HG02763 (cell line): ENCODE measurements around the gene FAM83F.
"Not testable (repeated sequence)": the region's sequence is repeated elsewhere in the genome, so short reads cannot be mapped to it uniquely, and the experiment has no call there.

Source experiments
- ATAC-seq: cut with Tn5 transposase; IDR thresholded peaks from one replicate; pipeline ENCODE4 v1.9.1; 2021; ENCODE audit warnings: mild to moderate bottlenecking, moderate library complexity; ENCODE audit not compliant: unreplicated experiment

The FAM83F gene

DNA sequence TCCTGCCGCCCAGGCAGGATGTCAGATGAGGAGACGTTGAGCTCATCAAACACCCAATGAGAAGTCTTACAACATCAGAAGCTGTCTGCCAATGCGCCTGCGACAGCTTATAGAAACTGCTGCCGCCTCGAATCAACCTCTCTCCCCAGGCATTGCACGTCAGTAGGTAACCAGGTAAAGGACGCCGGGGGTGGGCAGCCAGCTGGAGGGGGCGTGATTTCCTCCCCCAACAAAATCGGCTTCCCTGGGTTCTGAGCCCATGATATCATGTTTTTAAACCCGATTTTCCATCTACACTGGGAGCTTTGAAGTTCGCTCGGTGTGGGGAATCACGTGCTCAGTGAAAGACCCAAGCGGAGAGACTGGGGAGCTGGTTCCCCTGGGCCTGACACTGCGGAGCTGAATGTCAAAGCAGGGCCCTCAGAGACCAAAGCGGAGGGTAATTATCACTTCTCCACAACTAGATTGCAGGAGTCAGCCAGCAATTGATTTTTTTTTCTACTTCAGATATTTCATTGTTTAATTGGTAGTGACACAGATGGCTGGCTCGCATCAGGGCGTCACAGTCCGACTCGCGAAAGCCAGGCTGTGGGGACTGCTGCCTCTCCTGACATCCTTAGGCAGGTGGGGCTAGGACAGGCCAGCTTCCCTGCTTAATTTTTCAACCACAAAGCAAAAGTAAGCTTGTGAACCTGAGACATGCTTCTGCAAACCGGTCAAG is 15.4 kb downstream of the FAM83F start:
- ATAC-seq = no peak

DNA sequence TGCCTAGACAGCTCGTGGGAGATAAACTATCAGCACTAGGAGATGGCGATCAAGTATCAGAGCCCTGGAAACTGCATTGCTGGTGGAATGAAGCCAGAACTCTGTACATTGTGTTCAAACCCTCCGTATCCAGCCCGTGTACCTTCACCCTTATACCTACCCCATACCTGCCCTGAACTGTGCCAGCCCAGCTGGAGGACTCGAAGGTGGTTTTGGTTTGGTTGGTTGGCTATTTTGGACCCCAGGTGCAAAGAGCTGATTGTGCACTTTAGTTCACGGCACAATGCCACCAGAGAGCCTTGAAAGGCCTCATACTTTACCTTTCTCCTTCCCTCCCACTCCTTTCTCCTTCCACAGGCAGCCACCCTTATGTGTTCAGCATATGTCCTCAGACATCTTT is 16.0 kb downstream of the FAM83F start:
- ATAC-seq = no peak

DNA sequence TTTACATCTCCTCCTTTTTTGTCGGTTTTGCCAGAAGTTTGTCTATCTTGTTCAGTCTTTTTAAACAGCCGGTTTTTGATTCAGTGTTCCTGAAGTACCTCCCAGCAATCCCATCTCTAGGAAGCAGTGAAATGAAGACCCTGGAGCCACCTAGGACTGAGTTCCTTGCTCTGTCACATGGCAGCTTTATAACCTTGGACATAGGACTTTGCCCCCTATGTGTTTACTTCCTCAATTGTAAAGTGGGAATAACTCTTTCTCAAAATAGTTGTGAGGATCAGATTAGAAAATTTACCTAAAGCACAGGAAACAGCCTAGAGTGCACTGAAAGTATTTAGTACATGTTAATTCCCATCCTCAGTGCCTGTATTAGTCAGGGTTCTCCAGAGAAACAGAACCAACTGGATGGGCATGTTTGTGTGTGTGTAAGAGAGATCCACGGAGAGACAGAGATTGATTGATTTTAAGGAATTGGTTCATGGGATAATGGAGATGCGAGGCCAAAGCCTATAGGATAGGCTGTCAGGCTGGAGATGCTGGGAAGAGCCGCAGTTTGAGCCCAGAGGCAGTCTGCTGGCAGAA is 20.0 kb downstream of the FAM83F start:
- no peak for ATAC-seq

DNA sequence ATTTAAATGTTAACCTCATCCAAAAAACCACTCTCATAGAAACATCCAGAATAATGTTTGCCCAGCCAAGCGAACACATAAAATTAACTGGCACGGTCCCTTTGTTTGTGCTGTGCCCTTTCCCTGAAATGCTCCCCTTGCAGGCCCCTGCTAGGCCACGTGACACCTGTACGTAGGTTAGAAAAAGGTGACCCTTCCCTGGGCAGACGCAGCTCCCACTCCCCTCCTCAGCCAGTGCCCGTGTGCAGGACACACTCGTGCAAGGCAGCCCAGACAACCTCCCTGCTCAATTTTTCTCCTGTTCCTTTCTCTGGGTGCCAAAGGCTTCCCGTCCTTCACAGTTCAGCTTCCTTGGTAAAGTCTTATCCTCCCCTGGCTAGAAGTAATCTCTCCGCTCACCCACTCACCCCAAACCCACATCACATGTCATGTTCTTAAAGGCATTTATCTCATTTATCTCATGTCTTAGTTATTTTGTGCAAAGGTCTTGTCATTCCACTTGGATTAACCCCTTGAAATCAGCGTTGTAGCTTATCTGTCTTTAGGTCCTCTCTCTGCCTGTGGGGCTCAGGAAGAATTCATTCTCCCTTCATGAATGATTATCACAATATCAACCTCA is 20.7 kb downstream of the FAM83F start:
- ATAC-seq = no peak

DNA sequence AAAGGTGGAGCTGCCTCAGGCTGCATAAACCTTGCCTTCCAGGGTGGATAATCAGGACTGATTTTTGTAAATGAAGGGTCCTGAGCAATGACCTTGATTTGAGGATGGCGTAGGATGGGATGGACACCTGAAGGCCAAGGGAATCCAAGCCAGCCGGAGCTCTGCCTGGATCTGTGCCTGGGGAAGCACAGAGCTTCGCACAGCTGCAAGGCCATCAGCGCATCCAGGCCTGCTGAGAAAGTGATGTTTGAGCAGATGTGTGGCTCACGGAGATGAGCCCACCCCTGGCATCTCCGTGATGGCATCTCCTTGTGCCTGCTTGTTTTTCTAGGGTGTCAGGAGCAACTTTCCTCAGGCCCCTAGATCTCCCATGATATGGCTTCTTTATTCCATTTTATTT is 23.3 kb downstream of the FAM83F start:
- ATAC-seq = no peak

DNA sequence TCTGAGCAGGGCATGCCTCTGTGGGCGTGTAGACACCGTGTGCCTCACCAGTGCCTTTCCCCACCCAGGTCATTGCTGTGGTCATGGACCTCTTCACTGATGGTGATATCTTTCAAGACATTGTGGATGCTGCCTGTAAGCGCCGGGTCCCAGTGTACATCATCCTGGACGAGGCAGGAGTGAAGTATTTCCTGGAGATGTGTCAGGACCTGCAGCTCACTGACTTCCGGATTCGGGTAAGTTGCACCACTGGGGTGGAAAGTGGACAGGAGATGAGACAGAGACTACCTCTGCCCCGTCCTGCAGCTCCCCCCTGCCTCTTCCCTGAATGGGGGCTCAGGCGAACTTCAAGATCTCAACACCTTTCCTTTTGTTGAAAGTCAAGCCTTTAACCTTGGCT is 24.3 kb downstream of the FAM83F start:
- ATAC-seq = no peak

DNA sequence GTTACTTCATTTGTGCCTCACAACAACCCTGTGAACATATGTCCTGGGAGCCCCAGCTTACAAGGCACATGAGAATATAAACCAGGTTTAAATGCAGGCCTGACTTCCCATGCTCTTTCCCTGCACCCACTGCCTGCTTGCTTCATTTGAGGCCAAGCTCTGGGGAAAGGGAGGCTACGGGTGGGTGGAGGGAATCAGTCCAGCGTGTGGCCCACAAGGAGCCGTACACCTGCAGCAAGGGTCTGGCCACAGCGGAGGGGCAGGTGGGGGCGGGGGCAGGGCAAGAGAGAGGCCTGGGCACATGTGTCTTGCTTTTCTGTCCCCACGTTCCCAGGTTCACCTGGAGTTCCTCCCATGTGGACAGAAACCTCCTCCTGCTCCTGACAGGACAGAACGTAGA is 26.2 kb downstream of the FAM83F start:
- ATAC-seq = no peak

DNA sequence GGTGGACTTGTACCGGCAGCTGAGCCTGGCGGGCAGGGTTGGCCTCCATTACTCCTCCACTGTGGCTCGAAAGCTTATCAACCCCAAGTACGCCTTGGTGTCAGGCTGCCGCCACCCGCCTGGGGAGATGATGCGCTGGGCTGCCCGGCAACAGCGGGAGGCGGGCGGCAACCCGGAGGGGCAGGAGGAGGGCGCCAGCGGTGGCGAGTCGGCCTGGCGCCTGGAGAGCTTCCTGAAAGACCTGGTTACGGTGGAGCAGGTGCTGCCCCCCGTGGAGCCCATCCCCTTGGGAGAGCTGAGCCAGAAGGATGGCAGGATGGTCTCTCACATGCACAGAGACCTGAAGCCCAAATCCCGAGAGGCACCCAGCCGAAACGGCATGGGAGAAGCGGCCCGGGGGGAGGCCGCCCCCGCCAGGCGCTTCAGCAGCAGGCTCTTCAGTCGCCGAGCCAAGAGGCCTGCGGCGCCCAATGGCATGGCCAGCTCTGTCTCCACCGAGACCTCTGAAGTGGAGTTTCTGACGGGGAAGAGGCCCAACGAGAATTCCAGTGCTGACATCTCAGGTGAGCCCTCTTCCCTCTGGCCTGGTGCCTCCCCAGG is 26.7 kb downstream of the FAM83F start:
- no peak for ATAC-seq

DNA sequence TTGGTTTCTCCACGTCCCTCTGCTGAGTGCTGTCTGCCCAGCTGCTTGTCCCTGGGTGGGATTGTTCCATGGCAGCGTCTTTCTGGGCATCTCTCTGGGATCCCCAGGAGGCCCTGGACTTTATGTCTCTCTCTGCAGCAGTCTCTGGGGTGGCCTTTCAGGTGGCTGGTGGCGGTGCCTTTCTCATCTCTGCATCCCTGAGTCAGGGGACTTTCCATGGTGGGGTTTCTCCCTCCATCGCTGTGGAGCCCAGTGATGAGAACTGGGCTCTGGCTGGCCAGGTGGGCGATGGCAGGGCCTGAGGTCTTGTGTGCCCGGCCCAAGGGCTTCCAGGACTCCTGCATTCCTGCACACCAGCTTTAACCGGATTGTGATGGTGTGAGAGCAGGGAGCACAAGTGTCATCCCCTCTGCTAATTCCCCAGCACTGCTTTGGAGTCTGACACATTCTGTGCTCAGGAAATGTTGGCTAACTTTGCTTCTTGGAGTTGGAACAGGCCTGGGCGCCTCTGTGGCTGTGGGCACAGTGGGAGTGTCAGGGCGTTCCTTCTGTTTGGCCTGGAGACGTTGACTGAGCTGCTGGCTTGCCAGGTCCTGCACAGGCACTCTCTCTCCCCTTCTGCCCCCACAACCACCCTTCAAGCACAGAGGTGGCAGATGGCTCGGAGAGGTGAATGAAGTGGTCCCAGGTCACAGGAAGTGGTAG is 27.9 kb downstream of the FAM83F start:
- no peak for ATAC-seq

DNA sequence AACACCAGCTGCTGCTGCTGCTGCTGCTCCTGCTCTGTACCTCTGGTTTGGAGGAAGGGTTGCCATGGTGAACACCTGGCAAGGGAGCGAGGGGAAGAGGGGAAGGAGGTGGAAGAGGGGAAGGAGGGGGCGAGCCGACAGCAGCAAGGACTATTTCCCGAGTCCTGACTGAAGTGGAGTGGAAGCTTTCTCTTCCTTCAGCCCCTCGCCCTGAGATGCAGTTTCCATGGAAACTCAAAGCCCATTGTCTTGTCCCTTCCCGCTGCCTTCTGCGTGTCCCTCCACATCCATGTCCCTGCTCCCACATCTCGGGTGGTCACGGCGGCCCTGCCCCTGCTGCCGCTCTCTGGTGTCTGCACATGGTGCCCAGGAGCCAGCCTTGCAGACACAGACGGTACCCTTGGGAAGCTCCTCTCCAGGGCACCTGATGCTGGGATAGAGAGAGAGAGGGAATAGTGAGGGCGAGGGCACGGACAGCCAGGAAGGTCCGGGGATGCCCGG is 28.6 kb downstream of the FAM83F start:
- no peak for ATAC-seq

DNA sequence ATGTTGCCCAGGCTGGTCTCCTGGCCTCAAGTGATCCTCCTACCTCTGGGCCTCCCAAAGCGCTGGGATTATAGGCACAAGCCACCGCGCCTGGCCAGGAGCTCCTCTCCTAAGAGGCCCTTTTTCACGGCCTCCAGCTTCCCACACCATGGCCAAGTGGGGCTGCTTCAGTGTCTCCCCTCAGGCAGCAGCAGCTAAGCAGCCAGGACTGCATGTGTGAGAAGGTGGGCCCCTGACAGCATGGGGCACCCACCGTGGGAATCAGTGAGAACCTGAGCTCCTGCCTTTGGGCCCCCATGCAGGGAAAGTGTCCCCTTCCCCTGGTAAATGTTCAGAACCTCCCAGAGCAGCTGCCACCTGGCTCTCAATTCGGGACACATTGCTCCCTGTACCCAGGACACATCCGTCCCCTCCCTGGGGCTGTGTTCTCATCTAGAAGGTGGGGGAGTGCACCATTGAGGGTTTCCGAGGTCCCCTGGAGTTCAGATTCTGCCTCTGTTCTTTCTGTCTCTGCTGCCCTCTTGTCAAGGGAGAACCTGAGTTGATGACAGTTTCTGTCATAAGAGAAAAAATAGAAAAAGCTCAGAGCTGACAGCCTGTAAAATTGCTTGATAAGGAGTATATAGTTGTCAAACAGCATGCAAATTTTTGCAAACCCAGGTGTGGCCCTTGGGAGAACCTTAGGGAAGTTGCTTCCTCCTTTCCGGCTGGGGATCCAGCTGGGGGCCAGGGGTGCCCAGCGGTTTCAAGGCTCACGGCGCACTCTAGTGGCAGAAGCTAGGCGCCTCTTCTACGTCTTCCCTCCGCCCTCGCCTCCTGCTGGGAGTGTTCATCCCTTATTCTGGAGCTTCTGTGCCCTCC is 29.7 kb downstream of the FAM83F start:
- ATAC-seq = no peak

DNA sequence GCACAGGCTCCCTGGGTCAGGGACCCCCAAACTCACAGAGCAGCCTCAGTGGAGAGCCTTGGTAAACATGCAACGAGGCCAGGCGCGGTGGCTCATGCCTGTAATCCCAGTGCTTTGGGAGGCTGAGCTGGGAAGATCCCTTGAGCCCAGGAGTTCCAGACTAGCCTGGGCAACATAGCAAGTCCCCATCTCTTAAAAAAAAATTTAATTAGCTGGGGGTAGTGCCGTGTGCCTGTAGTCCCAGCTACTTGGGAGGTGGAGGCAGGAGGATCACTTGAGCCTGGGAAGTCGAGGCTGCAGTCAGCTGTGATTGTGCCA is 30.3 kb downstream of the FAM83F start:
- not testable (repeated sequence) for ATAC-seq

DNA sequence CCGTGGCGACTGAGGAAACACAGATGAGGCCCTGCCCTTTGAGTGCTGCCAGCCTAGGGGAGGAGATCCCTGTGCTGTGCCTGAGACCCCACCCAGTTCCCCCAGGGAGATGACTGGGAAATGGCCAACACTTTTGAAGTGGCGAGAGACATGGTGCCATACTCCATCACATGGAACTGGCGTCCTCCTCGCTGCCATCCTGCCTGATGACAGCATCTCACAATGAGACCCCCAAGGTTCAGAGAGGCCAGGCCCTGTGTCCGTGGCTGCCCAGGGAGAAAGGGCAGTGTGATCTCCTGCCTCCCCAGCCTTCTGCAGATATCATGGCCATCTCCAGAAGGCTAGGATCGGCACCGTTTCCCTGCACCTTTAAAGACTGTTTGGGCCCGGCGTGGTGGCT is 31.1 kb downstream of the FAM83F start:
- ATAC-seq = no peak

DNA sequence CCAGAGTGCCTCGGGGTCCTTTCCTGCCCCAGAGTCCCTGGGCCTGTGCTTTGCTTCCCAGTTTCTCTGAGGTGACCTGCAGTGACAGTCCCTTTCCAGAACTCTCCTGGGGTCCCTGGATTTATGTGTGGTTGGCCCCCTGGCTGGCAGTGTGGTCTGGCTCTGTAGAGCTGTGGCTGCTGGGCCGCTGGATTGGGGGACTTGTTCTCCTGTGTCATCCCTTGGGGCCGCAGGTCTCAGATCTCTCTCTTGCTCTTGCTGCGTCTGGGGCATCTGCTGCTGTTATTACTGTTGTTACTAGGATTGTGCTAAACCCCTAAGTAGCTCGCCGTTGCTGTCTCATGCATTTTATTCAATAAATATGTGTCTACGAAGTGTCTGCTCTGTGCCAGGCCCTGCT is 31.9 kb downstream of the FAM83F start:
- ATAC-seq = no peak

DNA sequence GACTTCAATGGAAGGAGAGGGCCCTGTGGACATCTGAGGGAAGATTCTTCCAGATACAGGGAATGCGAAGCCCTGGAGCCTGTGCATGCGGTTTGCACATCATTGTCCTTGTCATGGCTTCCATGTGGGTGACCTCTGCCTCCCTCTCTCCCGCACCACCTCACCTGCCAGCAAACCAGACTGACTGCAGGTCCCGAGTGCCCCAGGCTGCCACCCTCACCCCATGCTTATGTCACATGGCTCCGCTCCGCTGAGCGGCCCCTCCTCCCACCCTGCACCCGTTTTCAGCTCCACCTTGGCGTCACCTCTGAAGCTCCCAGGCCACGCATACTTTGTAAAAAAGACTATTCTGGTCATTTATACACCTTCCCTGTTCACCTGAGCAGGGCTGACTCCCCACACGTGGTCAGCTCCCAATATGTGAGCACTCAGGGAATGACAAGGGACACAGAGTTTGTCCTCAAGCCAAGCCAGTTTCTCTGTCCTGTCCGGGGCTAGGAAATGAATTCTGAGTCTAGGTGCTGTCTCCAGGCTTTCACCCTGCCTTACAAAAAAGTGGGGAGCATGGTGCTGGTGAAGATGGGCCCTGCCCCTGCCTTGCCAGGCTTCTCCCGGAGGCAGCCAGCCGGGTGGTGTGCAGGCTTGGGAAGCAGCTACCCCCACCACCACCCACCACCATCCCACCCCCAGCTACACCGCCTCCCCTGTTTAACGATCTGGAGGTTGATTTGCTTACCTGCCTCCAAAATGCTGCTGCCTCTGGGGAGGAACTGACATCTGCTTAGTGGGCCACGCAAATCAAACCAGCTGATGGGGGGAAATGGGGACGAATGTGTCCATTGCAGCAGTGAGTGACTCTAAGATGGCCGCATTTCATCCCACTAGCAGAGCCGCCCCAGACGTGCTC is 32.7 kb downstream of the FAM83F start:
- ATAC-seq = no peak

DNA sequence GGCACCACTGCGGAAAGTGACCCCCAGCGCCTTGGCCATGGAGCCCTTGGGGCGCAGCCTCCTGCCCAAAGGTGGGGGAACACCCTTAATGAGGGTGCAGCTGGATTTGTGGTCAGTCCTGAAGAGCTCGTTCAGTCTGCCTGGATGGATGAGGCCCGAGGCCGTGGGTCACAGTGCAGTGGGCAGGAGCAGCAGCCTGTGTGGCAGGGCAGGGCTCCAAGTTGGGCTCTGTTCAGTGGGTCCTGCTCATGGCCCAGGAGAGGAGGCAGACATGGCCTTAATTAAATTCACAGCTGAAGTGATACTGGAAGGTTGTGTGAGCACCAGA is 33.3 kb downstream of the FAM83F start:
- ATAC-seq = no peak

DNA sequence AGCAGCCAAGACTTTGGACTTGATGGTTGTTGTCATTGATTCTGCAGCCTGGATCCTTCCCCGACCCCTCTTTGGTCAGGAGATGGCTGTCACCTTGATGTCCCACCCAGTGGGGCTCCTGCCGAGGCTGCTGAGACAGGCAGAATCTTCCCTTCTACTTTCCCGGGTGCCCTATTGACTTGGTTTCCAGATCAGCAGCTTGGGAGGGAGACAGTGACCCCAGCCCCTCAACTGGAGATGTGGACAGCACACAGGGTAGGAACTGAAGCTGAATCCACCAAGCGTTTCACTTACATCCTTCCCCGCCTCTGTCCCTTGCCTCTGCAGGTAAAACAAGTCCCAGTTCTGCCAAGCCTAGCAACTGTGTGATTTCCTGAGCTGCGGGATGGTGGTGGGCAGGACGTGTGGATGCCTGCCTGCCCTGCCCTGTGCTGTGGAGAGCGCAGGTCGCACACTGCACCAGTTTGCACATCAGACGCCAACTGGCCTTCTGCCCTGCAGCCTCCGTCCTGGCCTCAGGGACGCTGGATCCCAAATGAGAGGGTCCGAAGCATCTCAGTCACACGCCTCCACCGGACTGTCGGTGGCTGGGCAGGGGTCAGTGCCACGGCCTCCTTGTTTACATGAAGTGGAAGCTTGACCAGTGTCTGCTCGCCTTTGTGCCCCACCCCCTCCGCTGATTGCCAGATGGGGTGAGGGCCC is 34.6 kb downstream of the FAM83F start:
- no peak for ATAC-seq

DNA sequence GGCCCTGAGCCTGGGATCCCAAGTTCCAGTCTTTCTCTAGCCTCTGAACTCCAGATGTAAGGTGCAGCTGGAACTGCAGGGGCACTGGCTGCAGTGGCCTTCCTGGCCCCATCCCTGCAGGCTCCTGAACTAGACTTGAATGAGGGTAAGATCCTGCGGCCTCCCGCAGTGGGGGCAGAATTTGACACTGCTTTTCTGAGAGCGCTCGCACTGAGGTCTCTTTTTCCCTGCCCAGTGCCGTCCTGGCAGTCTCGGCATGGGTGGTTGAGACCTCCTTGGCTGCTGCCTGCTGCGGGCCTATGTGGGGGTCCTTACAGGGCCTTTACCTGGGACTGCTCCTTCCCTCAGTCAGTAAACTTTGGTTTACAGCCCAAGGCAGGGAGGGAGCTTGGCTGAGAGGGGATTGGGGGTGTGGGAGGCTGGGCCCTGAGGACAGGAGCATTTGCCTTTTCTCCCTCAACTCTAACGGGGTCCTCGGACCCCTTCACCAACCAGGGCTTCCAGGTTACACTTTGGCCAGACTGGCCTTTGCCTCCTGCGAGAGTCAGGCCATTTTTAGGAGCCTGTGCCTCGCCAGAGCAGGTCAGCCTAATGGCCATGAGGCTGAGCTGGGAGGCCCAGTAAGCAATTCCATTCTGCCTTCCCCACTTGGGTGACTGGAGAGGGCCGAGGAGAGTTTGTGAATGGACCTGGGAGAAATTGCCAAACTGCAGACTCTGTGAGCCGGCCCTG is 35.4 kb downstream of the FAM83F start:
- ATAC-seq = no peak

DNA sequence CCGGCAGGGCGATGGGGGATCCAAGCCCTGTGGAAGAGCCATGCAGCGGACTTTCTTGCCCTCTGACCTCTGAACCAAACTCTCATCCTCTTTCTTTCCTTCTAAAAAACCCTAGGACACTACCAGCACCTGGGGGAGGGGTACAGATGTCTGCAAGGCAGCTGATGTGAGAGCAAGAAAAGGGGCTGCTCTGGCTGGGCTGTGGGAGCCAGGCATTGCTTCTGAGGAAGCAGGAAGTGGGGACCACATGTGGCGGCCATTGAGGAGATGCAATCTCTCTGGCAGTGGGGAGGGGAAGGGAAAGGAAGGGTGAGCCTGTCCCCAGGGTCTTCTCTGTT is 36.0 kb downstream of the FAM83F start:
- ATAC-seq = no peak
